HG03469 (cell line): ENCODE results near the gene OSBPL6.
"Not testable (repeated sequence)": the region's sequence is repeated elsewhere in the genome, so short reads cannot be mapped to it uniquely, and the experiment has no call there.

Source experiments
- ATAC-seq: cut with Tn5 transposase; IDR thresholded peaks from one replicate; pipeline ENCODE4 v1.9.1; 2021; ENCODE audit warnings: mild to moderate bottlenecking, moderate library complexity, moderate number of reproducible peaks; ENCODE audit not compliant: unreplicated experiment

OSBPL6 gene

DNA sequence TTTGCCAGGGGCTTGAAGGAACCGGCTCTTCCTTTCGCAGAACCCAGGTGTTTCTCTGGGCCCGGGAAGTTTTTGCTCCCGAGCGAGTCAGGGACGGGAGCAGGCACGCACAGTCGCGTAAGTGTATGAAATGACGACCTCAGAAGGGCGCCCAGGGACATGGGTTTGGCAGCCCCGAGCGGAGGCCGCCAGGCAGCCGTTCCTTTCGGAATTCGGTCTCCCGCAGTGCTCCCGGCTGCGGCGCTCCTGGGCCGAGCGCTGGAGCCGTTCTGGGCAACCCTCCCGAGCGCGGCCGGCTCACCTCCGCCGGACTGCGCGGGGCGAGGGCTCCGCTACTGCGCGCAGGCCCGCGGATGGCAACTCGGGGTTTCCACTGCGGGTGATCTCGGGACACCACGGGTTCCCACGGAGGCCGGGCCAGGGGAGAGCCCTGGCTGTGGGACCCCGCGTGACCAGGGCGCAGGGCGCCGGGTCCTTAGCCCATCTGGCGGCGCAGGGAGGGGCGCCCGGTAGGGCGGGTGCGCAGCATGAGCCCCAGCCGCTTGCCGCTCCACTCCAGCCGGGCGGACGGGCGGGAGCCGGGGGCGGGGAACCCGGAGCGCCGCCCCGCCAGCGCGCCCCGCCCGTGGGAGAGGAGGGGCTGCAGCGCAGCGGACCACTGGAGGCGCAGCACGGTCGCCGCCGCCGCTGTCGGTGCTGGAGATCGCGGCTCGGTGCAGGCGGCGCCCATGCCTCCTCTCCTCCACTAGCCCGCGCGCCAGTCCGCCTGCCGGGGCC is at the start of gene OSBPL6:
OSBPL6 (plus strand) TSS at position 690 of the 777 bp plus-strand sequence. CDS start 111,673 bp downstream, outside the sequence.
- ATAC-seq = peak; percentile 79

DNA sequence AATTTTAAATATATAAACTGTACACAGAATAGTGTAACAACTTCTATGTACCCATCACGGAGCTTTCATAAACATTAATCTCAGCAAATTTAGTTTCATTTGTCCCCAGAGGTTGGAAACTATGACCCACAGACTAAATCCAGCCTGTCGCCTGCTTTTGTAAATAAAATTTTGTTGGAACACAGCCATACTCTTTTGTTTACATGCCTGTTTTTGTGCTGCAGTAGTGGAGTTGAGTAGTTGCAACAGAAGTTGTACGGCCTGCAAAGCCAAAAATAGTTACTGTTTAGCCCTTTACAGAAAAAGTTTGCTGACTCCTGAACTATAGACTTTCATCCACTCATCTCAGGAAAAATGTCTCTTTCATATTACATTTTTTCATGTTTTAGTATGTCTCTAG is 42.3 kb upstream of the OSBPL6 start:
- no peak for ATAC-seq

DNA sequence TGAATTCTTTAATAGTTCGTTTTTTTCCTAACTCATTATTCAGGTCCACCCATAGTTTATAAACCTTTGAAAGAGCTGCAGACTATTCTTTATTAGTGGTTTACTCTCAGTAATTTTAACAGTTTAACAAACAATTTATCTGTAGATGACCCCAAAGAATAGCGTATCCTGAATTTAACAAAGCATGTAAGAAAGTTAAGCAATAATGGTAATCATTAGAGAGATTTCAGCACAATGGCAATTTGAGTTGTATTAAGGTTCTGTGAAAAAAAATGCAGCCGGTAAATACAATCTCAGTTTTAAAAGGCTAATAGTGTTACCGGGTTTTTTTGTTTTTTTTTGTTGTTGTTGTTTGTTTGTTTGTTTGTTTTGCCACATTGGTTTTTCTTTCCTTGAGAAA is 41.8 kb upstream of the OSBPL6 start:
- ATAC-seq = no peak

DNA sequence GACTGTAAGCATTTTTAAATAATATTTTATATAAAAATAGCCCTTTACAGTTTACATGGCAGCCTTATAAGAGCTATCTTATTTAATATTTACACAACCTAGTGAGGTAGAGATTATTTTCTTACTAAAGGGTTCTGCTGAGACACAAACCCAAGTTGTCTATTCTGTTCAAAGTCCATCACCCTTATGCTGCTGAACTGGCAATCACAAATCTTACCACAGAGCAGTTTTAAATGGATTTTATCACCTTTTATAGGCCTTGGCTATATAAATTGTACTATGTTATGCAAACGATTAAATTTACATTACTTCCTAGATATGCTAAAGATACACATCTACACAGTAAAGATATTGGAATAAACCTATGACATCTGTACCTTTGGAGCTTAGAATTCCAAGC is 41.3 kb upstream of the OSBPL6 start:
- ATAC-seq = no peak

DNA sequence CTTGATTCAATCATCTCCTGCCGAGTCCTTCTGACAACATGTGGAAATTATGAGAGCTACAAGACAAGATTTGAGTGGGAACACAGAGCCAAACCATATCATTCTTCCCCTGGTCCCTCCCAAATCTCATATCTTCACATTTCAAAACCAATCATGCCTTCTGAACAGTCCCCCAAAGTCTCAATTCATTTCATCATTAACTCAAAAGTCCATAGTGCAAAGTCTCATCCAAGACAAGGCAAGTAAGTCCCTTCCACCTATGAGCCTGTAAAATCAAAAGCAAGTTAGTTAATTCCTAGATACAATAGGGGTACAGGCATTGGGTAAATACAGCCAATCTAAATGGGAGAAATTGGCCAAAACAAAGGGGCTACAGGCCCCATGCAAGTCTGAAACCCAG is 40.4 kb upstream of the OSBPL6 start:
- ATAC-seq = not testable (repeated sequence)

DNA sequence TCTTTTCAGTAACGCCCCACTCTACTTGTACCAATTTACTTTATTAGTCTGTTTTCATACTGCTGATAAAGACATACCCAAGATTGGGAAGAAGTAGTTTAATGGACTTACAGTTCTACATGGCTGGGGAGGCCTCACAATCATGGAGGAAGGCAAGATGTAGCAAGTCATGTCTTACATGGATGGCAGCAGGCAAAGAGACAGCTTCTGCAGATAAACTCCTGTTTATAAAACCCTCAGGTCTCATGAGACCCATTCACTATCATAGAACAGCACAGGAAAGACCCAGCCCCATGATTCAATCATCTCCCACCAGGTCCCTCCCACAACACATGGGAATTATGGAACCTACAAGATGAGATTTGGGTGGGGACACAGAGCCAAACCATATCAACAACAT is 38.8 kb upstream of the OSBPL6 start:
- ATAC-seq = no peak

DNA sequence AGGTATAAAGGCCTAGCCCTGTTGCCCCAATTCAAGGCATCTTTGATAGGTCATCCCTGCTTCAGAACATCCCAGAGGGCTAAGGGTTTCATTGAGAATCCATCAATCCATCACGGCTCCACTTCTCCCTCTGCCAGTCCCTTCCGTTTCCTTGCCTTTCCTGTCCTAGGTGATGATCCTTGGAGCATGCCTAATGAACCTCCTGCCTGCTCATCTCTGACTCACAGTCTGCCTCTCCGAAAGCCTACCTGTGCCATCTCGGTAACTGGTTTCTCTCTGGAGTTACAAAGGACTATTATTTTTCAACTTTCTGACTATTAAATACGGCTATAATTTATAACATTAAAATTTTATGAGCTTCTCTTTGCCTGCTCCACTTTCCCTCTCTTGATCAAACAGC is 36.7 kb upstream of the OSBPL6 start:
- ATAC-seq = no peak

DNA sequence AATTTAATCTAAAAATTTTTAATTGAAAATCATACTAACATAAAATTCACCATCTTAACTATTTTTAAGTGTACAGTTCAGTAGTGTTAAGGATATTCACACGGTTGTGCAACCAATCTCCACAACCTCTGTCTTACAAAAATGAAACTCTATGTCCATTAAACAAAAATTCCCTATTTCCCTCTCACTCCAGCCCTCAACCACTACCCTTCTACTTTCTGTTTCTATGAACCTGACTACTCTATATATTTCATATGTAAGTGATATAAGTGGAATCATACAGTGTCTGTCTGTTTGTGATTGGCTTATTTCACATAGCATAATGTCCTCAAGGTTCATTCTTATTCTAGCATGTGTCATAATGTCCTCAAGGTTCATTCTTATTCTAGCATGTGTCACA is 34.3 kb upstream of the OSBPL6 start:
- ATAC-seq = no peak

DNA sequence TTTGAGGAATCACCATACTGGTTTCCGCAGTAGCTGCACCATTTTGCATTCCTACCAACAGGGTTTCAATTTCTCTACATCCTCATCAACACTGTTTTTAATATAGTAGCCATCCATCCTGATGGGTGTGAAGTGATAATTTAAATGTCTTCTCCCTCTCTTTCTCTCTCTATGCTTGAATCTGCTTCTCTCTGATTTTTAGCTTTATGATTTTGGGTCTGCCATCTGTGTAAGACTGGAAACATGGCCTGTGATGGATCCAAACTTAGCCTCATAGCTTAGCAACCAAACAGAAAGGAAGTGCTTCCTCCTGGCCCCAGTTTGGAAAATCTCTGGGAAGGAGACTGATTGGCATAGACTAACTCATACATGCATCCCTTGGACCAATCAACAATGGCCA is 33.7 kb upstream of the OSBPL6 start:
- no peak for ATAC-seq

DNA sequence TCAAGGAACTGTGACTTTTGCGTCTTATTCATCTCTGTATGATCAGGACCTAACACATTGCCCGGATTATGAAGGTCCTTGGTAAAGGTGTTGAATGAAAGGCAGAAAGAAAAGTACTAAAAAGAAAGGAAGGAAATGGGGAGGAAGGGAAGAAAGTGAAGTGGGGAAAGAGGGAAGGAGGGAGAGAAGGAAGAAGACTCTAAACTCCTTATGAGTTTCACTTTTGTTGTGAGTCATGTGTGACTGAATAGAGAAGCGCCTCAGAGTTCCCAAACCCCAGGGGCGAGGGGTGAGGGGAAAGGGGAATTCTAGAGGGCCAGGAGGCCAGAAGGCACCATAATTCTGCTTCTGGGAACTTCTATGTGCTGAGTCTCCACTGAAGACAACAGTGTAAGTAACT is 30.9 kb upstream of the OSBPL6 start:
- ATAC-seq = no peak

DNA sequence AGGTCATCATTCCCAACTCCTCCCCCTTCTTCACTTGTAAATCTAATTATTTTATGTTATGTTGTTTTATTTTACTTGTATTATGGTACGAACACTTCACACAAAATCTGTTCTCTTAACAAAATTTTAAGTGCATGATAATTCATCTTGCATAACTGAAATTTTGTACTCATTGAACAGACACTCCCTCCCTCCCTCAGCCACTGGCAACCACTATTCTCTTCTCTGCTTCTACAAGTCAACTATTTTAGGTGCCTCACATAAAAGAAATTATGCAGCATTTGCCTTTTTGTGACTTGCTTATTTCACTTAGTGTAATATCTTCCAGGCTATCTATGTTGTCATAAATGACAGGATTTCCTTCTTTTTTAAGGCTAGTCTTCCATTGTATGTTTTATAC is 30.4 kb upstream of the OSBPL6 start:
- no peak for ATAC-seq

DNA sequence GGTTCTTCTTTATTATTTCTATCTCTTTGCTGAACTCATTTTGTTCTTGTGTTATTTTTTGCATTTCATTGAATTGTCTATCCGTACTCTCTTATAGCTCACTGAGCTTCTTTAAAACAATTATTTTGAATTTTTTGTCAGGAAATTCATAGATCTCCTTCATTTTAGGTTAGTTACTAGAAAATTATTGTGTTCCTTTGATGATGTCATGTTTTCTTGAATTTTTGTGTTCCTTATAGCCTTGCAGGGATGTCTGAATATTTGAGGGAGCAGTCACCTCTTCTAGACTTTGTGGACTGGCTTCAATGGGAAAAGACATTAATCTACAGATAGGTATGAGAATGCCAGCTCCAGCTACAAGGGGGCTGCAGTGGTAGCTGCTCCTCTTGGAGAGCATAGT is 20.7 kb upstream of the OSBPL6 start:
- ATAC-seq = no peak

DNA sequence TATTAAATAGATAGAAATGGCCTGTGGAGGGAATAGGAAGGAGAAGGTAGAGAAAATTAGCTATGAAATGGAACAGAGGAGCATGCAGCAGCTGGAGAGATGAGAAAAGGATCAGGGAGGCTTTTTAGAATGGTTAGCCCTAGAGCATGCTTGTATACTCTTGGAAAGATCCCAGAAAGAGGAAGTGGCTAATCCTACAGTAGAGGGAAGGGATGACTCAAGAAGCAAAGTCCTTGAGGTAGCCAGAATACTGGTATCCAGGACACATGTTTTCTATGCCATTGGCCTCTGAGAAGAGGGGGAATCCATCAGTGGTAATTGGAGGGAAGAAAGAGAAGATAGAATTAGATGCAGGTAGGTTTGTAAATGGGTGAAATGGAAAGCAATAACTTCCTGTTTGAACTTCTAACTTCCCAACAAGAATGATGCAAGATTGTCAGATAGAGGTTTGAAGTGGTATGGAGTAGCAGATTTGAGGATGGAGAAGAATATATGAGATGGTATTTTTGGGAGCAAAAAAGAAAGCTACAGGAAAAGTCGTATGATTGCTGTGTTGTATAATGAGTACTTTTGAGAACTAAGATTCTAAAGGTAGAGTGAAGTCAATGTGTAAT is 17.1 kb upstream of the OSBPL6 start:
- ATAC-seq = no peak

DNA sequence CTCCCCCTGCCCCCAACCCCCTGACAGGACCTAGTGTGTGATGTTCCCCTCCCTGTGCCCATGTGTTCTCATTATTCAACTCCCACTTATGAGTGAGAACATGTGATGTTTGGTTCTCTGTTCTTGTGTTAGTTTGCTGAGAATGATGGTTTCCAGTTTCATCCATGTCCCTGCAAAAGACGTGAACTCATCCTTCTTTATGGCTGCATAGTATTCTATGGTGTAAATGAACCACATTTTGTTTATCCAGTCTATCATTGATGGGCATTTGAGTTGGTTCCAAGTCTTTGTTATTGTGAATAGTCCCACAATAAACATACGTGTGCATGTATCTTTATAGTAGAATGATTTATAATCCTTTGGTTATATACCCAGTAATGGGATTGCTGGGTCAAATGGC is 13.7 kb upstream of the OSBPL6 start:
- not testable (repeated sequence) for ATAC-seq

DNA sequence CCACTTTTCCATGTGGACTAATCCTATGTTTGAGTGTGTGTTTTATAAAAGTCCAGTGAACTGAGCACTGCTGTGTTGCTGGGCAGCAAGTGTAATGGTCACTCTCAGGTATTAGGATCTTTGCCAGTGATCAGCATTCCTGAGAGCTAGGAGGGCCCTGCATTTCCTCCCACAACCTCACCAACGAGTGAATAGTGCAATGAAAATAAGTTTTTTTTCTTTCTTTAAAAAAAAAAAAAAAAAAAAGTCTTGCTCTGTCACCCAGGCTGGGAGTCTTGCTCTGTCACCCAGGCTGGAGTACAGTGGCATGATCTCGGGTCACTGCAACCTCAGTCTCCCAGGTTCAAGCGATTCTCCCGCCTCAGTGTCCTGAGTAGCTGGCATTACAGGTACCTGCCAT is 6.5 kb upstream of the OSBPL6 start:
- no peak for ATAC-seq

DNA sequence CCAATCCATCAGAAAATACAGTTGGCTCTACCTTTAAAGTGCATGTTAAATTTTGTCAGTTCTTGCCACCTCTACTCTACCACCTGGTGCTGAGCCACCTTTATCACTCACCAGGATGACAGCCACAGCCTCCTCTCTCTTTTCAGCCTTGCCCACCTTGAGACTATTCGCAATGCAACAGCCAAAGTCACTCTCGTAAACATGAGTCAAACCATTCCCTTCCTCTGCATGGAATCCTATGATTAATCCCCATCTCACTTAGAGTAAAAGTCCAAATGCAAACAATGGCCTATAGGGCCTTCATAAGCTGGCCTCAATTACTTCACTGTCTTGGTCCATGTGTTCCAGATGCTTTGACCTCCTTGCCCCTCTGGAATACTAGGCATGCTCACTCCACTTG is 5.8 kb upstream of the OSBPL6 start:
- ATAC-seq = no peak

DNA sequence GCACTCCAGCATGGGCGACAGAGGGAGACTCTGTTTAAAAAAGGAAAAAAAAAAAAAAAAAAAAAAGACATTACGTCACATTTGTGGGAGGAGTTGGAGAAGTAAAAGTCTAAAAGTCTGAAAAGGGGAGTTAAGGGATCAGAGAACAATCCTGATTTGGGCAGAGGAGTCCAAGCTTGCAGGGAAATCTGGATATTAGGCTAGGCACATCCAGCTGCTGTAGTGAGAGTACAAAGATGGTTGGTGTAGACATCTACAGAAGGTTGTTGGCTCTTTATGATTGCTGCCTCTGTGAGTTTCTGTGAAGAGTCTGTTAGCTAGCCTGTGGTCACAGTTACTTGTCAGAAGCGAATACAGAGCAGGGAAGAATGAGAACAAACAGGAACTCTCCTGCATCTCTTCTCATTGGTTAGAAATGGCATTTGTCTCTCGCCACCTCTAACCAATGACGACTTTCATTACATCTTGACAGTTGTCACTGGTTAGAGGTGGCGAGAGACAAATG is 3.3 kb upstream of the OSBPL6 start:
- ATAC-seq = no peak

DNA sequence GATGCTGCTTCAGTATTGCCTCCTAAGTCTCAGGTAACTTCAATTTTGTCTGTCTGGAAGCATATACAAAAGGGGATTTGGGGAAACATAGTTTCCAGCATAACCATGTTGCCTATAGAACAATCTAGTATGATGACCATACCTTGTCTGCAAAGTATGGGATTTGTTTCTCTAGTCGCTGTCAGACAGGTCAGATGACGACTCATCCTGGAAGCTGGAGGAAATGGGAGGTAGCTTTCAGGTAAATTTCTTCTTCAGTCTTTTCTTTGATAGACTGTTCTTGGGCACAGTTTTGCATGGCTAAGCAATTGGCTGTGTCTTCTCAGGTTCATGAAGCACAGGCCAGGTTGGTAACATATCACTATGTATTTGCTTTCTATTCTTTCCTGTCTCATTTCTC is 2.8 kb upstream of the OSBPL6 start:
- ATAC-seq = no peak

DNA sequence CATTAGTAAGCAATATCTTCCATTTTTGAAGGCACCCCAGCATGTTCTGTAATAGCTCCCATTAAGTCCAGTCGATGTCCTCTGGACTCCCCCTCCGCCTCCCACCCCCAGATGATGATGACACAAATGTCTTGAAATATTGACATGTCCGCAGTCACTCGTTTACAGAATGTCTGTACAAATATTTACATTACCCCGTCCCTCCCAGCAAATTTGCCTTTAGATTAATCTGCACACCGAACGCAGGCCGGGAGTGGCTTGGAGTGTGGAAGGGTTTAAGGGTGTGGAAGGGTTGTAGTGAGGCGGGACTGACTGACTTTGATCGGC is 853 bp upstream of the OSBPL6 start:
- ATAC-seq = no peak

DNA sequence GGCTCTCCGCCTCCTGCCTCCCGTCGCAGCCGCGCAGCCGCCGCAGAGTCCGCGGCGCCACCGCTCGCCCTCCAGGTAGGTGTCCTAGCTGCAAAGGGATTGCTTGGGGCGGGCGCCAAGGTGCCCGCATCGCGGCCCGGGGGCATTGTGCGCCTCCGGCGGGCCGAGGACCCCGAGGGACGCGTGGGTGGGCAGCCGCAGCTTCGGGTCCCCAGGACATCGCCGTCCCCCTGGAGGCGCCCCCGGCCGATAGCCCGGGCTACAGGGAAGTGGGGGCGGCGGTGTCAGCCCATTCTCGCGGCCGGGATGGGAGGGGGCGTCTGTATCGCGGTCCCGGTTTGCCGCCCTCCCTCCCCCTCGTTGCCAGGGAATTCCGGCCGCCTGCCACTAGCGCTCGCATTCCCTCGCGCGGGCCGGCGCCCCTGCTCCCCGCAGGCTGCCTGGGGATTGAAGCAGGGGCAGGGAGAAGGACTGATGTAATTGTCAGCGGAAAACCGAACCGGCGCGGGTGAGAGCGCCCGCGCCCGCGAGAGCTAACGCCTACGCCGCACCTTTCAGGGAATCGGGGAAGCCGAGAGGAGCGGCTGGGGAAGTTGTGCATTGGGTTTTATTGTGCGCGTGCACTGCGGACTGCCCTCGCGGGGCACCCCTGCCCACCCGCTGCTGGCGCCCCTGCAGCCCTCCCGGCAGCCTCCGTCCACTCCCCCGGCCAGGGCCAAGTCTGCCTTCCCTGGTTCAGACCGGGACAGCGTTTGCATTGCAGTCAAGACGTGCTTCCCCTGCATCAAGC is 483 bp downstream of the OSBPL6 start:
- ATAC-seq = no peak

DNA sequence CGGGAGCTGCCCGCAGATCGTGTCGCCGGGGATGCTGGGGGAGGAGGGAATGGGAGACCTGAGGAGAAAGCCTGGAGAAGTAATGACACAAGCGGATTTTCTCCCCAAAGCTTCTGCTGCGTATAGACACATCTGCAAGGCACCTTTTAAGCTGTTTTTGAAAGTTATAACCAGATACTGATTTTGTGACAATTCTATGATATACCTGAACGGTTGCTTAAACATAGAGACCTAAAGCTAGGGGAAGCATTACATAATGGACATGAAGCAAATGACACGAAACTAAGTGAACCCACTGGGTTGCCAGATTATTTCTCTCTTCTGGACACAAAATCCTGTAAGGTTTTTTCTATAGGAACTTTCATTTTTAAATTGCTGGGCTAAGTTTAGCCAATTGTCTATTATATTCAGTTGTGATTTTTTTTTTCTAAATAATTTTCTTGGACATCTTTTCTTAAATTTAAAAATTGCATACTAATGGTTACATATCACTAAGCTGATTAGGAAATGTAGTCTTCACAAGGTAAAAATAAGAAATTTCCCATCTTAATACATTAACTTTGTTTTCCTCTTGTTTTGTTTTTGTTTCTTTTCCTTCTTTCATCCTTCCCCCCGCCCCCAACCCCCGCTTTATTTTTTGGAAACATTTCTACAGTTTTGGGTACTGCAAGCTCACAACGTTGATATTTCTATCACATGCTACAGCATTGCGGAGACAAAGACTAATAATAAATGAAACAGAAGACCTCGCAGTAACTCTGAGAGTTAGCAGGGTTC is 1.3 kb downstream of the OSBPL6 start:
- ATAC-seq = no peak
